NB4 (cell line): ENCODE data around the gene DOCK4.

Source experiments
- MAX ChIP-seq: IDR thresholded peaks from 2 replicates; pipeline ENCODE4 v1.6.1; 2011; ENCODE audit warnings: low read depth, low read length
- POLR2A ChIP-seq: IDR thresholded peaks from 2 replicates; pipeline ENCODE4 v1.6.1; 2011; ENCODE audit warnings: mild to moderate bottlenecking; ENCODE audit not compliant: insufficient read length; ENCODE audit errors: extremely low read depth
- TF ChIP-seq, protein P1 (sequence below): IDR thresholded peaks from one replicate; pipeline ENCODE4 v1.5.1; 2012; ENCODE audit warnings: low read depth, low read length

- TF ChIP-seq, protein P1, sequence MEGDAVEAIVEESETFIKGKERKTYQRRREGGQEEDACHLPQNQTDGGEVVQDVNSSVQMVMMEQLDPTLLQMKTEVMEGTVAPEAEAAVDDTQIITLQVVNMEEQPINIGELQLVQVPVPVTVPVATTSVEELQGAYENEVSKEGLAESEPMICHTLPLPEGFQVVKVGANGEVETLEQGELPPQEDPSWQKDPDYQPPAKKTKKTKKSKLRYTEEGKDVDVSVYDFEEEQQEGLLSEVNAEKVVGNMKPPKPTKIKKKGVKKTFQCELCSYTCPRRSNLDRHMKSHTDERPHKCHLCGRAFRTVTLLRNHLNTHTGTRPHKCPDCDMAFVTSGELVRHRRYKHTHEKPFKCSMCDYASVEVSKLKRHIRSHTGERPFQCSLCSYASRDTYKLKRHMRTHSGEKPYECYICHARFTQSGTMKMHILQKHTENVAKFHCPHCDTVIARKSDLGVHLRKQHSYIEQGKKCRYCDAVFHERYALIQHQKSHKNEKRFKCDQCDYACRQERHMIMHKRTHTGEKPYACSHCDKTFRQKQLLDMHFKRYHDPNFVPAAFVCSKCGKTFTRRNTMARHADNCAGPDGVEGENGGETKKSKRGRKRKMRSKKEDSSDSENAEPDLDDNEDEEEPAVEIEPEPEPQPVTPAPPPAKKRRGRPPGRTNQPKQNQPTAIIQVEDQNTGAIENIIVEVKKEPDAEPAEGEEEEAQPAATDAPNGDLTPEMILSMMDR, result no peak
- TF ChIP-seq POLR2A, result no peak
- TF ChIP-seq MAX, result no peak
These were observed 58.3 kb downstream of the DOCK4 start for GRCh38 chr7:112147793-112148361.
